Measurements from ENCODE around the gene PRIM2. TPM values are rescaled to one million over a fixed set of nuclear protein-coding genes. Genes with fewer than 3 reads are reported as not detected.

PRIM2 gene
- total and polyA plus RNA-seq, 2 experiments from 2014 or later: 45.5 to 75.2 TPM

GRCh38 chr6:57297505-57297904, 19.9 kb upstream of the PRIM2 start (continued):
- TF ChIP-seq REST (IDR thresholded peaks at IDR 0.05; ENCODE audit: unreplicated experiment): no peak
- TF ChIP-seq ZNF114 (CRISPR knock-in tag; IDR thresholded peaks at IDR 0.05): no peak
- no peak for TF ChIP-seq ETS1 (IDR thresholded peaks at IDR 0.05)

DNA sequence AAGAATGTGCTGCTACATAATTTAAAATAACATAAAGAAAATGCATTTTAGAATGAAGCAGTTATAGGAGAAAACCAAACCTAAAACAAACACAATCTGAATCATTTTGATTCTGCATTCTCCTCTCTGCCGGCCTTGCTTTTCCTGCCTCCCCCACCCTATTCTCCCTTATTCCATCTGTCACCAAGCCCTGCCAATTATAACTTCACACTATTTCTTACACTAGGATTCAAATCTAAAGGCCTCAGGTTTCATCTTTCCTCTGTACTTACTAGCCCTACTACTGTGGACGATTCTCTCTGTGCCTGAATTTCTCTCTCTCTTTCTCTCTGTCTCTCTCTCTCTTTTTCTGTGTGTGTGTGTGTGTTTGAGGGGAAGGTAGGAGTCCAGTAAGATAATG, 18.7 kb upstream of the PRIM2 start:
- no peak overlapping the region for H3K4me2 ChIP-seq
- H3F3A ChIP-seq (replicated peaks; ENCODE audit: low read depth): no peaks in the 10 kb centered on the region
- no peaks in the 10 kb centered on the region for H3K4me1 ChIP-seq (ENCODE audit: insufficient read depth)
- Mint-ChIP-seq H3K4me3 (no peak overlapping the region), H3K36me3 (ENCODE audit: low read depth) (no peaks in the 10 kb centered on the region), H3K4me1 (no peaks in the 10 kb centered on the region), H3K27ac (no peak overlapping the region), H3K27me3 (ENCODE audit: insufficient read depth, low read depth, poor library complexity) (peaks cover 2% of the 10 kb centered on the region), H3K9me3 (no peaks in the 10 kb centered on the region)
- H3K79me2 ChIP-seq (replicated peaks; ENCODE audit: insufficient read depth): no peaks in the 10 kb centered on the region
- no peak overlapping the region for H3K27ac ChIP-seq (ENCODE audit: low read depth)
- no peak overlapping the region for H3K4me3 ChIP-seq
- H3K9me2 ChIP-seq (ENCODE audit: insufficient read depth): no peaks in the 10 kb centered on the region
- H4K20me1 ChIP-seq (replicated peaks; ENCODE audit: insufficient read depth): no peaks in the 10 kb centered on the region
- no peaks in the 10 kb centered on the region for H3K36me3 ChIP-seq (ENCODE audit: insufficient read depth)
- DNase-seq (ENCODE audit: low spot score) (no peak), ATAC-seq (no peak)
- H2AFZ ChIP-seq: 0 out of 2 replicates have a peak overlapping the region, but pooled peaks have one; percentile 29
- no peaks in the 10 kb centered on the region for H3K27me3 ChIP-seq (ENCODE audit: insufficient read depth)
- no peak for TF ChIP-seq NANOG (IDR thresholded peaks at IDR 0.05; ENCODE audit: borderline replicate concordance)
- TF ChIP-seq EZH2phosphoT487 (IDR thresholded peaks at IDR 0.05; ENCODE audit: unreplicated experiment): no peak
- no peak for TF ChIP-seq REST (IDR thresholded peaks at IDR 0.05; ENCODE audit: unreplicated experiment)
- TF ChIP-seq, protein P1, sequence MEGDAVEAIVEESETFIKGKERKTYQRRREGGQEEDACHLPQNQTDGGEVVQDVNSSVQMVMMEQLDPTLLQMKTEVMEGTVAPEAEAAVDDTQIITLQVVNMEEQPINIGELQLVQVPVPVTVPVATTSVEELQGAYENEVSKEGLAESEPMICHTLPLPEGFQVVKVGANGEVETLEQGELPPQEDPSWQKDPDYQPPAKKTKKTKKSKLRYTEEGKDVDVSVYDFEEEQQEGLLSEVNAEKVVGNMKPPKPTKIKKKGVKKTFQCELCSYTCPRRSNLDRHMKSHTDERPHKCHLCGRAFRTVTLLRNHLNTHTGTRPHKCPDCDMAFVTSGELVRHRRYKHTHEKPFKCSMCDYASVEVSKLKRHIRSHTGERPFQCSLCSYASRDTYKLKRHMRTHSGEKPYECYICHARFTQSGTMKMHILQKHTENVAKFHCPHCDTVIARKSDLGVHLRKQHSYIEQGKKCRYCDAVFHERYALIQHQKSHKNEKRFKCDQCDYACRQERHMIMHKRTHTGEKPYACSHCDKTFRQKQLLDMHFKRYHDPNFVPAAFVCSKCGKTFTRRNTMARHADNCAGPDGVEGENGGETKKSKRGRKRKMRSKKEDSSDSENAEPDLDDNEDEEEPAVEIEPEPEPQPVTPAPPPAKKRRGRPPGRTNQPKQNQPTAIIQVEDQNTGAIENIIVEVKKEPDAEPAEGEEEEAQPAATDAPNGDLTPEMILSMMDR (conservative IDR thresholded peaks at IDR 0.05; ENCODE audit: low read depth in 2 of 2): no peak
- no peak for TF ChIP-seq STAT1 (IDR thresholded peaks at IDR 0.05; ENCODE audit: unreplicated experiment)
- TF ChIP-seq ETS1 (IDR thresholded peaks at IDR 0.05): no peak
- TF ChIP-seq JUNB (IDR thresholded peaks at IDR 0.05; ENCODE audit: unreplicated experiment): no peak

Data from GM23338 (cell line).